Measurements from ENCODE around the gene PLXNC1.

DNA sequence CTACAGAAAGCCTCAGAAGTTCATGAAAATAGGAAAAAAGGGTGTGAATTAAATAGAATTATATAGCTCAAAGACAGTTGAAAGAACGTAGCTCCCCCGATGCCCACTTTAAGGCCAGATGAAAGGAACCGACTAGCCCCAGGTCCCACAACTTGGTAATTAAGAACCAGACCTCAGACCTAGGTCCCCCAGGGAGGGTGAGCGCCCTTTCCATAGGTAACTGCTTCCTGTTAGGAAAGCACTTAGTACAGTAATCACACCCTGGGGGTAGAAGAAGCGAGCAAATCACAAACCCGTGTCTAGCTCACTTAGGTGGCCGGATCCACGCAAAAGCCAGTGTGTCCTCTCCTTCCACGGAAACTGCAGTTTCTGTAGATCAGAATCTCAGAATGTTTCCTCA lies 77.1 kb downstream of the PLXNC1 start:
- TF ChIP-seq ARNT (IDR thresholded peaks at IDR 0.05) (no peak), FOXM1 (IDR thresholded peaks at IDR 0.05; ENCODE audit: borderline replicate concordance) (no peak)
